Calu3 (cell line): ENCODE data around the gene CNTN3. TPM values are rescaled to one million over a fixed set of nuclear protein-coding genes. Genes with fewer than 3 reads are reported as not detected.

Source experiments
- BruUV-seq: library from RNA; stranded (reverse); fragments of 400-500 nt; replicated peaks from 2 replicates; lab custom pipeline; 2021; lab: Mats Ljungman, UMichigan
- CTCF ChIA-PET: fragments of 300-600 bp; sonication (Branson Sonifier 250); formaldehyde crosslinking; loops from one replicate; lab custom pipeline; 2022; ENCODE audit warnings: antibody characterized with exemption; lab: Charles Lee
- DNase-seq: peaks from one replicate; pipeline ENCODE4 v3.0.0; 2022
- H3K27ac Mint-ChIP-seq: one replicate; pipeline ENCODE4 v1.8.0; 2022; ENCODE audit warnings: mixed read lengths; ENCODE audit not compliant: unreplicated experiment
- H3K27me3 Mint-ChIP-seq: one replicate; pipeline ENCODE4 v1.8.0; 2022; ENCODE audit warnings: mixed read lengths; ENCODE audit not compliant: unreplicated experiment
- H3K36me3 Mint-ChIP-seq: one replicate; pipeline ENCODE4 v1.8.0; 2022; ENCODE audit warnings: mild to moderate bottlenecking, moderate library complexity, mixed read lengths; ENCODE audit not compliant: insufficient read depth, unreplicated experiment
- H3K4me1 Mint-ChIP-seq: one replicate; pipeline ENCODE4 v1.8.0; 2022; ENCODE audit warnings: mild to moderate bottlenecking, low read depth, mixed read lengths; ENCODE audit not compliant: unreplicated experiment
- H3K4me3 Mint-ChIP-seq: one replicate; pipeline ENCODE4 v1.8.0; 2022; ENCODE audit warnings: mild to moderate bottlenecking, low read depth, moderate library complexity, mixed read lengths; ENCODE audit not compliant: unreplicated experiment
- H3K9me3 Mint-ChIP-seq: one replicate; pipeline ENCODE4 v1.8.0; 2022; ENCODE audit warnings: low read depth, mixed read lengths; ENCODE audit not compliant: unreplicated experiment
- CTCF ChIP-seq: fragments of 200-600 bp; IDR thresholded peaks from one replicate; pipeline ENCODE4 v1.8.0; 2022; ENCODE audit warnings: antibody characterized with exemption; ENCODE audit not compliant: unreplicated experiment
- intact Hi-C: fragments of 100-400 bp; cut with micrococcal nuclease; formaldehyde crosslinking; loops from one replicate; pipeline ENCODE4 v1.10.0; 2022; ENCODE audit not compliant: unreplicated experiment
- total RNA-seq: library from RNA; stranded (reverse); gene quantifications from 2 replicates; pipeline ENCODE4 v1.2.3, GENCODE V29; 2022

The CNTN3 gene
- total RNA-seq, 1 experiment from 2014 or later = not detected

- TF ChIP-seq CTCF = no peak
- Mint-ChIP-seq H3K27ac (no peak overlapping the region), H3K9me3 (peaks cover 16% of the 10 kb centered on the region), H3K36me3 (no peaks in the 10 kb centered on the region), H3K27me3 (no peaks in the 10 kb centered on the region), H3K4me3 (no peak overlapping the region), H3K4me1 (no peaks in the 10 kb centered on the region)
- CTCF ChIA-PET = no interaction called here
- no peak for DNase-seq
- intact Hi-C loops = no loop called here
- BruUV-seq = no TSS peak
Observed at GRCh38 chr3:74599564-74599963, 14.9 kb downstream of the CNTN3 start.

DNA sequence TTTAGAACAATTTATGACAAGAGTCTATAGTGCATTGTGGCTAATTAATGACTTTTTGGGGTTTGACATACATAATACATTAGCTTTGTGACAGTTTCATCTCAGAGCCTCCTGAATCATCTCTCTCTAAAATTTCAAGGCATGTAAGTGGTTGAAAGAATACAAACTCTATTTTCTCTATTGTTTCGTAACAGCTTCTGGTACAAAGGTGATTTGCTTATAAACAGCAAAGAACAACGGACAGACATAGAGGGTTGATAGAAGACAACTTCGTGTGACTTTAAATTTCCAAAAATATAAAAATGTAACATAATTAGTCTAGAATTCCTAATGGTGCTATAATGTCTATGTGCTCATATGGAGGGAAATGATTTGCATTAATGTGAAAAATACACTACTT lies 21.3 kb downstream of the CNTN3 start:
- Mint-ChIP-seq H3K4me1 (no peaks in the 10 kb centered on the region), H3K36me3 (no peaks in the 10 kb centered on the region), H3K9me3 (peaks cover 4% of the 10 kb centered on the region), H3K4me3 (no peak overlapping the region), H3K27me3 (no peaks in the 10 kb centered on the region), H3K27ac (no peak overlapping the region)
- TF ChIP-seq CTCF = no peak
- no peak for DNase-seq
- no TSS peak for BruUV-seq
- CTCF ChIA-PET = no interaction called here
- intact Hi-C loops = no loop called here

GRCh38 chr3:74592359-74592758 lies 22.1 kb downstream of the CNTN3 start:
- CTCF ChIA-PET = no interaction called here
- H3K27ac Mint-ChIP-seq = no peak overlapping the region
- H3K9me3 Mint-ChIP-seq = peaks cover 4% of the 10 kb centered on the region
- no peaks in the 10 kb centered on the region for H3K27me3 Mint-ChIP-seq
- no peak for DNase-seq
- H3K4me3 Mint-ChIP-seq = no peak overlapping the region
- no peaks in the 10 kb centered on the region for H3K36me3 Mint-ChIP-seq
- intact Hi-C loops = no loop called here
- TF ChIP-seq CTCF = no peak
- no TSS peak for BruUV-seq
- no peaks in the 10 kb centered on the region for H3K4me1 Mint-ChIP-seq

GRCh38 chr3:74591946-74592345 lies 22.5 kb downstream of the CNTN3 start:
- no peaks in the 10 kb centered on the region for H3K4me1 Mint-ChIP-seq
- DNase-seq = no peak
- TF ChIP-seq CTCF = no peak
- H3K36me3 Mint-ChIP-seq = no peaks in the 10 kb centered on the region
- no peak overlapping the region for H3K27ac Mint-ChIP-seq
- CTCF ChIA-PET = no interaction called here
- H3K27me3 Mint-ChIP-seq = no peaks in the 10 kb centered on the region
- intact Hi-C loops = no loop called here
- BruUV-seq = no TSS peak
- H3K9me3 Mint-ChIP-seq = peaks cover 4% of the 10 kb centered on the region
- H3K4me3 Mint-ChIP-seq = no peak overlapping the region
